OCI-LY1 (cell line): Measurements from ENCODE around the gene CAPN15.

ENCODE experiments used
- H2AFZ ChIP-seq: fragments of 200-600 bp; sonication (generic), shearing (Covaris generic); 2 replicates; pipeline ENCODE4 v1.6.0; 2014; ENCODE audit warnings: antibody characterized with exemption, mild to moderate bottlenecking, low read length
- H3F3A ChIP-seq: fragments of 200-600 bp; sonication (generic), shearing (Covaris generic); 2 replicates; pipeline ENCODE4 v1.6.0; 2014; ENCODE audit warnings: mild to moderate bottlenecking, antibody characterized with exemption, low read length, moderate library complexity; ENCODE audit not compliant: insufficient read depth
- H3K27ac ChIP-seq: fragments of 200-600 bp; sonication (generic); 2 replicates; pipeline ENCODE4 v1.5.1; 2014; ENCODE audit warnings: low read length, mixed run types, mild to moderate bottlenecking, low read depth; ENCODE audit not compliant: poor library complexity, severe bottlenecking
- H3K27me3 ChIP-seq: fragments of 200-600 bp; sonication (generic); 2 replicates; pipeline ENCODE4 v1.6.0; 2014; ENCODE audit warnings: antibody characterized with exemption, mild to moderate bottlenecking, low read length, moderate library complexity; ENCODE audit not compliant: insufficient read depth
- H3K36me3 ChIP-seq: fragments of 200-600 bp; sonication (generic); 2 replicates; pipeline ENCODE4 v1.6.1; 2014; ENCODE audit warnings: mild to moderate bottlenecking, antibody characterized with exemption, low read length, moderate library complexity, mixed read lengths; ENCODE audit not compliant: insufficient read depth
- H3K4me1 ChIP-seq: fragments of 200-600 bp; sonication (generic); 2 replicates; pipeline ENCODE4 v1.5.1; 2014; ENCODE audit warnings: mild to moderate bottlenecking, low read length, moderate library complexity; ENCODE audit not compliant: insufficient read depth, severe bottlenecking
- H3K4me2 ChIP-seq: fragments of 200-600 bp; sonication (generic), shearing (Covaris generic); 2 replicates; pipeline ENCODE4 v1.6.1; 2014; ENCODE audit warnings: low read length
- H3K4me3 ChIP-seq: fragments of 200-600 bp; sonication (generic); 2 replicates; pipeline ENCODE4 v1.5.1; 2014; ENCODE audit warnings: low read length, low read depth, mild to moderate bottlenecking, mixed read lengths; ENCODE audit not compliant: poor library complexity, severe bottlenecking
- H3K79me2 ChIP-seq: fragments of 200-600 bp; shearing (Covaris generic); 2 replicates; pipeline ENCODE4 v1.6.1; 2016; ENCODE audit warnings: mixed run types, low read length, mixed read lengths; ENCODE audit not compliant: insufficient read depth
- H3K9ac ChIP-seq: fragments of 200-600 bp; sonication (generic), shearing (Covaris generic); 2 replicates; pipeline ENCODE4 v1.6.1; 2014; ENCODE audit warnings: mild to moderate bottlenecking, low read length, mixed read lengths
- H3K9me2 ChIP-seq: fragments of 200-600 bp; sonication (generic), shearing (Covaris generic); 2 replicates; pipeline ENCODE4 v1.6.1; 2014; ENCODE audit warnings: low read depth, mild to moderate bottlenecking, low read length, mixed read lengths
- H3K9me3 ChIP-seq: fragments of 200-600 bp; shearing (Covaris generic); 2 replicates; pipeline ENCODE4 v1.6.1; 2014; ENCODE audit warnings: low read length, mixed read lengths
- H4K20me1 ChIP-seq: fragments of 200-600 bp; sonication (generic), shearing (Covaris generic); 2 replicates; pipeline ENCODE4 v1.6.0; 2016; ENCODE audit warnings: mild to moderate bottlenecking, low read length; ENCODE audit not compliant: insufficient read depth
- EZH2 ChIP-seq: fragments of 200-600 bp; sonication (generic), shearing (Covaris generic); IDR thresholded peaks from 2 replicates; pipeline ENCODE4 v1.8.0; 2017; ENCODE audit warnings: borderline replicate concordance, mixed run types, mild to moderate bottlenecking, antibody characterized with exemption, low read length, moderate library complexity, mixed read lengths
- TF ChIP-seq, protein P1 (sequence below): fragments of 200-600 bp; sonication (generic), shearing (Covaris generic); IDR thresholded peaks from 2 replicates; pipeline ENCODE4 v1.5.1; 2017; ENCODE audit warnings: mild to moderate bottlenecking, antibody characterized with exemption, low read length, moderate library complexity, mixed read lengths

Gene CAPN15

GRCh38 chr16:530111-530817 lies 2.8 kb downstream of the CAPN15 start:
- Histone ChIP-seq H2AFZ (no peak overlapping the region), H3K27me3 (no peaks in the 10 kb centered on the region), H3K9me2 (no peaks in the 10 kb centered on the region), H4K20me1 (no peaks in the 10 kb centered on the region), H3K9me3 (no peaks in the 10 kb centered on the region), H3K9ac (no peak overlapping the region), H3K4me3 (no peak overlapping the region), H3K27ac (no peak overlapping the region), H3K36me3 (no peaks in the 10 kb centered on the region; the same call in 1 of the 2 replicates), H3K79me2 (peaks cover 12% of the 10 kb centered on the region), H3K4me2 (no peak overlapping the region), H3K4me1 (peaks cover 28% of the 10 kb centered on the region), H3F3A (no peaks in the 10 kb centered on the region)
- TF ChIP-seq, protein P1, sequence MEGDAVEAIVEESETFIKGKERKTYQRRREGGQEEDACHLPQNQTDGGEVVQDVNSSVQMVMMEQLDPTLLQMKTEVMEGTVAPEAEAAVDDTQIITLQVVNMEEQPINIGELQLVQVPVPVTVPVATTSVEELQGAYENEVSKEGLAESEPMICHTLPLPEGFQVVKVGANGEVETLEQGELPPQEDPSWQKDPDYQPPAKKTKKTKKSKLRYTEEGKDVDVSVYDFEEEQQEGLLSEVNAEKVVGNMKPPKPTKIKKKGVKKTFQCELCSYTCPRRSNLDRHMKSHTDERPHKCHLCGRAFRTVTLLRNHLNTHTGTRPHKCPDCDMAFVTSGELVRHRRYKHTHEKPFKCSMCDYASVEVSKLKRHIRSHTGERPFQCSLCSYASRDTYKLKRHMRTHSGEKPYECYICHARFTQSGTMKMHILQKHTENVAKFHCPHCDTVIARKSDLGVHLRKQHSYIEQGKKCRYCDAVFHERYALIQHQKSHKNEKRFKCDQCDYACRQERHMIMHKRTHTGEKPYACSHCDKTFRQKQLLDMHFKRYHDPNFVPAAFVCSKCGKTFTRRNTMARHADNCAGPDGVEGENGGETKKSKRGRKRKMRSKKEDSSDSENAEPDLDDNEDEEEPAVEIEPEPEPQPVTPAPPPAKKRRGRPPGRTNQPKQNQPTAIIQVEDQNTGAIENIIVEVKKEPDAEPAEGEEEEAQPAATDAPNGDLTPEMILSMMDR = no peak
- no peak for TF ChIP-seq EZH2

GRCh38 chr16:531494-532125 lies 4.1 kb downstream of the CAPN15 start:
- peaks cover 12% of the 10 kb centered on the region for H3K79me2 ChIP-seq
- no peak for TF ChIP-seq EZH2
- TF ChIP-seq, protein P1 = no peak
- no peak overlapping the region for H3K27ac ChIP-seq
- H3K27me3 ChIP-seq = no peaks in the 10 kb centered on the region
- H3K9me3 ChIP-seq = no peaks in the 10 kb centered on the region
- no peaks in the 10 kb centered on the region for H3K9me2 ChIP-seq
- H3K36me3 ChIP-seq = no peaks in the 10 kb centered on the region; the same call in 1 of the 2 replicates
- no peaks in the 10 kb centered on the region for H3F3A ChIP-seq
- no peak overlapping the region for H3K4me2 ChIP-seq
- H2AFZ ChIP-seq = no peak overlapping the region
- no peak overlapping the region for H3K4me3 ChIP-seq
- H4K20me1 ChIP-seq = no peaks in the 10 kb centered on the region
- peaks cover 15% of the 10 kb centered on the region for H3K4me1 ChIP-seq
- no peak overlapping the region for H3K9ac ChIP-seq

- Histone ChIP-seq H3K4me1 (peaks cover 13% of the 10 kb centered on the region), H3K9me2 (no peaks in the 10 kb centered on the region), H4K20me1 (no peaks in the 10 kb centered on the region), H3K79me2 (peaks cover 11% of the 10 kb centered on the region), H3K27ac (no peak overlapping the region), H3K4me2 (no peak overlapping the region), H3K4me3 (no peak overlapping the region), H2AFZ (no peak overlapping the region), H3K9ac (no peak overlapping the region), H3K36me3 (no peaks in the 10 kb centered on the region; the same call in 1 of the 2 replicates), H3K27me3 (no peaks in the 10 kb centered on the region), H3K9me3 (no peaks in the 10 kb centered on the region), H3F3A (no peaks in the 10 kb centered on the region)
- TF ChIP-seq, protein P1 = no peak
- no peak for TF ChIP-seq EZH2
Observed at GRCh38 chr16:533391-534123, 6.0 kb downstream of the CAPN15 start.
